A549 (cell line): ENCODE data around the gene ABCC4. TPM values are rescaled to one million over a fixed set of nuclear protein-coding genes. Genes with fewer than 3 reads are reported as not detected.
A peak's percentile ranks its signal among the peaks of the same experiment; 100 is the strongest.
"Not testable (repeated sequence)": the region's sequence is repeated elsewhere in the genome, so short reads cannot be mapped to it uniquely, and the experiment has no call there.

ENCODE experiments used
- ATAC-seq, 2 experiments: fragments of 200-7000 bp in 1 of 2; fragments of >200 bp in 1 of 2; cut with Nextera tagmentation in 1 of 2; cut with Tn5 transposase in 1 of 2; 3 replicates each; pipeline versions ENCODE4 v1.8.0 to v1.9.1; 2018 to 2020; ENCODE audit warnings: mild to moderate bottlenecking in 1 of 2, moderate library complexity in 1 of 2
- CTCF ChIA-PET: fragments of 300-600 bp; sonication (Branson Sonifier 250); formaldehyde crosslinking; extraction: SDS; loops from one replicate; lab custom pipeline; 2021; ENCODE audit warnings: antibody characterized with exemption, inconsistent platforms; lab: Yijun Ruan, JAX
- POLR2A ChIA-PET: fragments of 350-600 bp; formaldehyde crosslinking; extraction: SDS; loops from one replicate; lab custom pipeline; 2021; ENCODE audit warnings: antibody characterized with exemption, inconsistent platforms; lab: Yijun Ruan, JAX
- DNase-seq, 2 experiments: peaks; one replicate each; pipeline versions ENCODE4 v3.0.0 to v3.0.0-alpha.2; 2011 to 2016; ENCODE audit warnings: low read depth in 1 of 2, low spot score in 1 of 2
- FAIRE-seq: peaks from 2 replicates; lab custom pipeline; 2011; peaks lifted over from hg19 to GRCh38; lab: Jason Lieb, UNC
- H3K27ac ChIP-seq, 2 experiments: fragments of >200 bp; sonication (Bioruptor Twin); formaldehyde crosslinking; 3 replicates each; pipeline ENCODE4 v1.5.1; 2016 to 2017
- H3K4me1 ChIP-seq: fragments of >200 bp; sonication (Bioruptor Twin); formaldehyde crosslinking; 3 replicates; pipeline ENCODE4 v1.6.1; 2016
- H3K4me2 ChIP-seq: fragments of >200 bp; sonication (Bioruptor Twin); formaldehyde crosslinking; 3 replicates; pipeline ENCODE4 v1.6.1; 2016
- H3K4me3 ChIP-seq: fragments of >200 bp; sonication (Bioruptor Twin); formaldehyde crosslinking; 3 replicates; pipeline ENCODE4 v1.5.1; 2016
- H3K9me3 ChIP-seq: fragments of >200 bp; sonication (Bioruptor Twin); formaldehyde crosslinking; 3 replicates; pipeline ENCODE4 v1.6.1; 2016
- ATOH8 ChIP-seq: fragments of 250-450 bp; sonication (Bioruptor Pico); IDR thresholded peaks from 2 replicates; pipeline ENCODE4 v1.5.0; 2020; ENCODE audit warnings: low read depth, mild to moderate bottlenecking, moderate library complexity
- CBX2 ChIP-seq: fragments of 200-600 bp; sonication (generic); IDR thresholded peaks from 2 replicates; pipeline ENCODE4 v1.6.1; 2016; ENCODE audit warnings: low read depth, mild to moderate bottlenecking, borderline replicate concordance
- CEBPB ChIP-seq, 2 experiments: fragments of >200 bp in 1 of 2; sonication (Bioruptor Twin) in 1 of 2; formaldehyde crosslinking in 1 of 2; IDR thresholded peaks; 2 replicates each; pipeline ENCODE4 v1.6.1; 2012 to 2016
- CHD4 ChIP-seq: fragments of 200-600 bp; sonication (generic); IDR thresholded peaks from 2 replicates; pipeline ENCODE4 v1.6.1; 2016; ENCODE audit warnings: antibody characterized with exemption, mild to moderate bottlenecking, borderline replicate concordance
- EHF ChIP-seq: fragments of 250-450 bp; sonication (Bioruptor Pico); IDR thresholded peaks from 2 replicates; pipeline ENCODE4 v1.5.0; 2020; ENCODE audit warnings: mild to moderate bottlenecking
- EP300 ChIP-seq, 2 experiments: fragments of >200 bp; sonication (Bioruptor Twin); formaldehyde crosslinking; IDR thresholded peaks; 2 replicates in 1 of 2; 3 replicates in 1 of 2; pipeline ENCODE4 v1.6.1; 2016 to 2017
- ESRRA ChIP-seq: fragments of 150-350 bp; IDR thresholded peaks from 2 replicates; pipeline ENCODE4 v1.6.1; 2014; ENCODE audit warnings: mild to moderate bottlenecking, low read length, borderline replicate concordance
- FOXS1 ChIP-seq: fragments of 250-450 bp; sonication (Bioruptor Pico); IDR thresholded peaks from 2 replicates; pipeline ENCODE4 v1.5.0; 2020; ENCODE audit warnings: mild to moderate bottlenecking, moderate library complexity
- HDAC2 ChIP-seq: fragments of 200-600 bp; sonication (generic); IDR thresholded peaks from 2 replicates; pipeline ENCODE4 v1.6.1; 2016
- HEYL ChIP-seq: fragments of 250-450 bp; sonication (Bioruptor Pico); IDR thresholded peaks from 2 replicates; pipeline ENCODE4 v1.8.0; 2021; ENCODE audit warnings: mild to moderate bottlenecking, moderate library complexity
- HOXA7 ChIP-seq: fragments of 250-450 bp; sonication (Bioruptor Pico); IDR thresholded peaks from 2 replicates; pipeline ENCODE4 v1.5.0; 2020; ENCODE audit warnings: mild to moderate bottlenecking, moderate library complexity
- MAFK ChIP-seq: fragments of 450-650 bp; IDR thresholded peaks from 2 replicates; pipeline ENCODE4 v1.6.1; 2014; ENCODE audit not compliant: partially characterized antibody
- POLR2A ChIP-seq: IDR thresholded peaks from 2 replicates; pipeline ENCODE4 v1.6.1; 2012; ENCODE audit warnings: mild to moderate bottlenecking, low read length
- POLR2AphosphoS2 ChIP-seq: conservative IDR thresholded peaks from 2 replicates; pipeline ENCODE4 v1.6.1; 2012; ENCODE audit warnings: low read length, improper control_type of control experiment, inconsistent platforms
- RAD21 ChIP-seq, 2 experiments: fragments of >200 bp in 1 of 2; sonication (Bioruptor Twin) in 1 of 2; formaldehyde crosslinking in 1 of 2; IDR thresholded peaks in 1 of 2; conservative IDR thresholded peaks in 1 of 2; 2 replicates in 1 of 2; 3 replicates in 1 of 2; pipeline ENCODE4 v1.6.1; 2012 to 2018; ENCODE audit warnings: inconsistent platforms in 1 of 2
- RARB ChIP-seq: fragments of 250-450 bp; sonication (Bioruptor Pico); IDR thresholded peaks from 2 replicates; pipeline ENCODE4 v1.8.0; 2021; ENCODE audit warnings: mild to moderate bottlenecking, moderate library complexity
- REST ChIP-seq: fragments of 200-600 bp; sonication (generic); IDR thresholded peaks from 2 replicates; pipeline ENCODE4 v1.6.1; 2016; ENCODE audit warnings: antibody characterized with exemption, mild to moderate bottlenecking, moderate library complexity
- RNF2 ChIP-seq: fragments of 200-600 bp; sonication (generic); IDR thresholded peaks from 2 replicates; pipeline ENCODE4 v1.6.1; 2016; ENCODE audit warnings: low read depth, mild to moderate bottlenecking, antibody characterized with exemption, moderate library complexity, borderline replicate concordance
- SMC3 ChIP-seq: fragments of >200 bp; sonication (Bioruptor Twin); formaldehyde crosslinking; IDR thresholded peaks from 3 replicates; pipeline ENCODE4 v1.6.1; 2018; ENCODE audit warnings: inconsistent platforms
- SREBF2 ChIP-seq: fragments of 450-650 bp; IDR thresholded peaks from 2 replicates; pipeline ENCODE4 v1.6.1; 2014; ENCODE audit warnings: mild to moderate bottlenecking, moderate library complexity
- TP53 ChIP-seq: fragments of 250-450 bp; sonication (Bioruptor Pico); IDR thresholded peaks from 2 replicates; pipeline ENCODE4 v1.5.0; 2021; ENCODE audit warnings: mild to moderate bottlenecking, moderate library complexity
- ZC3H11A ChIP-seq: fragments of 450-650 bp; IDR thresholded peaks from 2 replicates; pipeline ENCODE4 v1.6.1; 2014; ENCODE audit warnings: antibody characterized with exemption, mild to moderate bottlenecking
- WGBS: methylation state at CpG from one replicate; pipeline ENCODE4 v1.1.6; 2017; ENCODE audit errors: missing lambda C conversion rate; 5-methylcytosine and 5-hydroxymethylcytosine counted together
- polyA plus RNA-seq, 4 experiments: library from polyadenylated mRNA; depleted of rRNA in 3 of 4; stranded (reverse); fragments of >200 nt; fragmentation: RNase III in 1 of 4; extraction: RNeasy Plus Mini Kit Qiagen cat#74134 plus additional on column Dnase treatment in 1 of 4; gene quantifications; 2 replicates in 3 of 4; 3 replicates in 1 of 4; pipeline ENCODE4 v1.2.3, GENCODE V29; 2011 to 2017

ABCC4 gene
- polyA plus RNA-seq, 2 of the 4 experiments (the other 2 are of a cell fraction), result 23.5 to 56.2 TPM

GRCh38 chr13:95193509-95194230, 107.6 kb downstream of the ABCC4 start:
- DNase-seq (no peak), FAIRE-seq (no peak), ATAC-seq (no peak)
- peak in 1 of 2 experiments; percentile 42; a peak in 1 of 4 replicates for TF ChIP-seq CEBPB (IDR thresholded peaks at IDR 0.05)
- TF ChIP-seq EP300 (IDR thresholded peaks at IDR 0.05), result no peak
- no peak for TF ChIP-seq TP53
- TF ChIP-seq RAD21 (conservative IDR thresholded peaks at IDR 0.05 in 1 of 2, IDR thresholded peaks at IDR 0.05 in 1 of 2), result no peak
- TF ChIP-seq SREBF2, result no peak
- no peak for TF ChIP-seq CHD4
- TF ChIP-seq ATOH8 (CRISPR knock-in tag), result no peak
- no peak for TF ChIP-seq RNF2
- TF ChIP-seq HOXA7 (CRISPR knock-in tag), result no peak
- WGBS, result 93% methylated on average over 8 of the region's 13 CpGs
- Histone ChIP-seq H3K27ac (peak overlapping the region; percentile 78 to 86), H3K4me2 (peak overlapping the region; percentile 28; the same call in 2 of the 3 replicates), H3K4me1 (peaks cover 41% of the 10 kb centered on the region), H3K9me3 (no peaks in the 10 kb centered on the region), H3K4me3 (no peak overlapping the region)
- ChIA-PET POLR2A (no interaction called here), CTCF (interaction anchor here (0.5 to 8.8 kb wide), 8 partner anchors 8 to 284 kb away, joined by 4 to 230 read pairs (median 6); no protein-coding TSS in a partner anchor)

- POLR2A ChIA-PET, result no interaction called here
- FAIRE-seq, result no peak
These were observed 108.3 kb downstream of the ABCC4 start for GRCh38 chr13:95192998-95193397.

GRCh38 chr13:95192564-95192945, 108.7 kb downstream of the ABCC4 start:
- Histone ChIP-seq H3K4me1 (peaks cover 41% of the 10 kb centered on the region), H3K27ac (peak overlapping the region; percentile 78 to 86), H3K4me2 (peak overlapping the region; percentile 28; the same call in 2 of the 3 replicates)
- H3K4me3 ChIP-seq, FAIRE-seq, POLR2A ChIA-PET, H3K9me3 ChIP-seq, DNase-seq: not testable (repeated sequence)
- CTCF ChIA-PET, result interaction anchor here (0.9 to 8.8 kb wide), 24 partner anchors 9 to 642 kb away, joined by 4 to 230 read pairs (median 6); partner anchors contain the start of gene ABCC4
- peak in 1 of 2 experiments; percentile 54; a peak in 3 of 6 replicates for ATAC-seq
- WGBS, result 82% methylated on average over 5 of the region's 5 CpGs

More at GRCh38 chr13:95192998-95193397, 108.3 kb downstream of the ABCC4 start:
- Histone ChIP-seq H3K4me2 (peak overlapping the region; percentile 28; the same call in 2 of the 3 replicates), H3K4me3 (no peak overlapping the region), H3K27ac (peak overlapping the region; percentile 78 to 86), H3K9me3 (no peaks in the 10 kb centered on the region), H3K4me1 (peaks cover 41% of the 10 kb centered on the region)
- CTCF ChIA-PET, result interaction anchor here (0.5 to 8.8 kb wide), 12 partner anchors 9 to 641 kb away, joined by 4 to 230 read pairs (median 6); partner anchors contain the start of gene ABCC4
- DNase-seq (no peak), ATAC-seq (no peak)
- TF ChIP-seq MAFK, result no peak
- no peak for TF ChIP-seq POLR2A
- no peak for TF ChIP-seq ESRRA
- no peak for TF ChIP-seq ZC3H11A
- TF ChIP-seq FOXS1 (CRISPR knock-in tag), result no peak
- no peak for TF ChIP-seq RAD21 (conservative IDR thresholded peaks at IDR 0.05 in 1 of 2, IDR thresholded peaks at IDR 0.05 in 1 of 2)
- no peak for TF ChIP-seq HEYL (CRISPR knock-in tag)
- no peak for TF ChIP-seq POLR2AphosphoS2
- TF ChIP-seq HDAC2, result no peak
- TF ChIP-seq EHF (CRISPR knock-in tag), result no peak
- no peak for TF ChIP-seq REST
- no peak for TF ChIP-seq CEBPB (IDR thresholded peaks at IDR 0.05)
- no peak for TF ChIP-seq RARB (CRISPR knock-in tag)
- no peak for TF ChIP-seq CBX2
- no peak for TF ChIP-seq SMC3
- WGBS, result 73% methylated on average over 7 of the region's 7 CpGs
